ENCODE measurements around the gene RIMBP2.

RIMBP2 gene

GRCh38 chr12:130525384-130526172 is 190.5 kb downstream of the RIMBP2 start:
- DNase-seq = no peak

DNA sequence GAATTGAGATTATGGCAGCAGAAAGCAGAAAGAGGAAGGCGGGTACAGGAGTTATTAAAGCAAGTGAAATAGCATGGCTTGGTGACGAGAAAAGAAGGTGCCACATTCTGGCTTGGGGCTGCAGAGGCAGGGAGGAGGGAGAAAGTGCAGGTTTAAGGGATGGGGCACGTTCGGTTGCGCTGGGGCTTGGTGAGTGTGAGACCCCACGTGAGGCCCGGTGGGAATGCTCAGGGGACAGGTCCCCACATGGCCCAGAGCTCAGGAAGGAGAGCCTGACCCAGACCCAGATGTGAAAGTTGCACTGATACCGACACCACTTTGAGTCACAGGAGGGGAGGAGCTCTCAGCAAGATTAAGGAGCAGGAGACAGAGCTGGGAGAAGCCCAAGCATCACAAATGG is 191.3 kb downstream of the RIMBP2 start:
- DNase-seq = no peak

DNA sequence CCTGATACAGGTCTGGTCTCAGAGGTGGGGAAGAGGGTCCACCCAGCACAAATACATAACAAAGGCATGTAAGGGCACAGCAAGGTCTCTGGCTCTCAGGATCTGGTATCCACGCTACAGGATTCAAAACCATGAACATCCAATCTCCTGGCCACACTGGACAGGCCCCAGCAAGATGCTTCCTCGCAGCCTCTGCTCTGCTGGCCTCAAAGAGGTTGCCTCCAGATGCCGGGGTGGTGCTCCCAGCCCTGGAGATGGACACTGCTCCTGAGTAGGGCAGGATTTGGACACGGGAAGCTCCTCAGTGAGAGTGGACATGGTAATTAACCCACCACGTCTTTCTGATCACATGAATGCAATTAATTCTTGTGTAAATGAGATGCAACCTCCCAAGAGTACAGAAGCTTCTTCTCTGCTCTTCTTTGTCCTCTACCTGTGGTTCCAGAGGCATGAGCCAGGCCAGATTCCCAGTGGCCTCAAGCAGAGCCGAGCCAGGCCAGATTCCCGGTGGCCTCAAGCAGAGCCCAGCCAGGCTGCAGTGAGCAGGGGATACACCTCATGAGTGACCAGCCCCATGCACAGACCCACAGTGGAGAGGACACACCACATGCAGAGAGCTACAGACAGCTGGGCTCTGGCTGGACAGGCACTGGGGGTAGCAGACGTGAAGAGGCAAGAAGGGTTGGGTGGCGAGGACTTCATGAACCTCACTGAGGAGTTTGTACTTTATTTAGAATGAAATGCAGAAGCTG is 192.1 kb downstream of the RIMBP2 start:
- no peak for DNase-seq

DNA sequence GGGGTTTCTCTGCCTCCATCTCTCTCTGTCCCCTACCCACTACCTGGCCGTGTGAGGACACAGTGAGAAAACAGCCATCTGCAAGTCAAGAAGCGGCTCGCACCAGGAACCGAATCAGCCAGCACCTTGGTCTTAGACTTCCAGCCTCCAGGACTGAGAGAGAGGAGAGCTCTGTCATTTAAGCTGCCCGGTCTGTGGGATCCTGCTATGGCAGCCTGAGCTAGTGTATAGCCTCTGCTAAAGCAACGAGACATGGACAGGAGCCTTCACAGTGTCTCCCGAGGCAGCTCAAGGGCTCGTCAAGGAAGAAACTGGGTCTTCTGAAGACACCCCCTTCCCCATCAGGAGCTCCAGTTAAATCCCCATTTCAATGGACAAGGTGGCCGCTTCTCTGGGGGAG is 192.9 kb downstream of the RIMBP2 start:
- no peak for DNase-seq

DNA sequence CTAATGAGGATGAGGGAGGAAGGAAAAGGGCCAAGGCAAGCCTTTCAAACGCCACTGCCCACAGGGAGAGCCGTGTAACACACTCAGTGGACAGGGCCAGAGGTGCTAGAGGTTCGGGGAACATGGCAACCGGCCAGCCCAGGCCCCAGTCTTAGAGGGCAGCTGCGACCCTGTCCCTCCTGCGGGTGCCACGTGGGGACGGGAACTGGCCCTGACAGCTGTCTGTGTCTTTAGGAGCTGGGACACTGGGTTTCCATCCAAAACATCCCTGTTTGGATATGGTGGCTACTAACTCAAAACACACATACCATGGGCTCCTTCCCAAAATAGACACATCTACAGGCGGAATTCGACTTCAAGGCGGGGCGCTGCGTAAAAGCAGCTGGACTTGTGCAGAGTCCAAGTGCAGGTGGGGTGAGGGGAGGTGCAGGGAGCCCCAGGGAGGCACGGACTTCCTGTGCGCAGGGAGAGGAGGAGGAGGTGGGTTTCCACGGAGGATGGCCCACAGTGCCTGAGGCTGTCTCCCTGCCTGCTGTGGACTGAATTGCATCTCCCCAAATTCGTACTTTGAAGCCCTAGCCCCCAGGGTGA is 193.8 kb downstream of the RIMBP2 start:
- no peak for DNase-seq

DNA sequence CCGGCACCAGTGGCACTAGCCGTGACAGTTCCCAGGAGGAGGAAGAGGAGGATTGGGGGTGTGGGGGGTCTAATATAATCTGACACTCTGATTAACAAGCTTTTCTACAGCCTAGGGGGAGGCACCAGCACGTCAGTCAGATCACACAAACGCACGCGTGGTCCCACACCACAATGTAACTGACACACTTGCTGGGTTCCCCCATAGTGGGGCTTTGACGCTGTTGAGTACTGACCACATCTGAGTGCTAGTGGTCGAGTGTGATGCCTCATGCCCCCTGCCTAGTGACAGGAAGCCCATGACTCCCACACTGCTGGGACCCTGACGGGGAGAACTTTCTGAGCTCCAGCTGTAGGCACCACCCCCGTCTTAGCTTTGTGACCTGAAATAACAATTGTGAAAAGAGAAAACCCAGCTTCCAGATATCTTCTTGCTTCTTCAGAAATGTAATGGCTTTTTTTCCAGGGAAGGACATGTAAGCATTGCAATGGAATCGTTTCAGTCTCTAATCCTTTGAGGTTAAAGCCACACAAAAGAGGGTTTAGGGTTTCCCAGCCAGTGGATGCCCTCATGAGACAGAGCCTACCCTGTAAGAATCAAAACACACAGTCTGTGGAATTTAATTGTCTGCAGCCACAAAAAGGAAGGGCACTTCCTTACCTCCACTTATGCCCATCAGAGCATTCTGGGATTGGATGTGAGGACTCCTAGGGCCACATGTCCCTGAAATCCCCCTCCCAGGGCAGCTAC is 194.5 kb downstream of the RIMBP2 start:
- DNase-seq = no peak

DNA sequence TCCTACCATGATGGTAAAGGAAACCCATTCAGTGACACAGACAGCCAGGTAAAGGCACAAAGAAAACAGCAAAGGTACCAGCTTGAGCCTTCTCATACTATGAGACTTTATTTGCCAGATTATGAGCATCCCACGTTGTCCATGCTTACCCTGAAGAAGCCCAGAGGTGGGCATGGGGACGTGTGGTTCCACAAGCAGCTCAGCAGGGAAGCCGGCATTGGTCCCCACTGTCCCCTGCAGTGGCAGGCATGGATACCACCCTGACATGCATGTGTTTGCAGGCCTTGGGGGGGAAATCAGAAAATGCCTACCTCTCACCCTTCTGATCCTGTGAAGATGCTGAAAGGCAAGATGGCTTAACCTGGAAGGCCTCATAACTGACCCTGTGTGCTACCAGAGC is 195.3 kb downstream of the RIMBP2 start:
- no peak for DNase-seq

GRCh38 chr12:130517588-130517987 is 198.5 kb downstream of the RIMBP2 start:
- DNase-seq = no peak

GRCh38 chr12:130514149-130514551 is 201.9 kb downstream of the RIMBP2 start:
- DNase-seq = no peak

GRCh38 chr12:130513556-130513955 is 202.5 kb downstream of the RIMBP2 start:
- no peak for DNase-seq

DNA sequence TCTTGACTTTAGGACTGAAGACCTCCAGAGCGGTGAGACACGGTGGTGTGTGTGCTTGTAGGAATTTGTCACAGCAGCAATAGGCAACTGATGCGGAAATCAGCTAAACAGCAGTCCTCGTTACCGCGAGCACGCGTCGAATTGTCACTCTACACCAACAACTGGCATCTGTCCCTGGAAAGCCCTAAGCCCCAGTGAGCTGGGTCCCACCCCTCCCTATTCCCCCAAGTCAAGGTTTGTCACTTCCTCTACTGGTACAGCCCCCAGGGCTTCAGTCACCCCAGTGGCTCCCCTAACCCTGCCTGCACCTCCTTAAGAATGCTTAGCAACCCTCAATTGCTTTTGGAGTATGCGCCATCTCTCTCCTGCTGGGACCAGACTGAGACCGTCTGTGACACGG is 204.8 kb downstream of the RIMBP2 start:
- DNase-seq = no peak

- DNase-seq = no peak
Observed at GRCh38 chr12:130509454-130509853, 206.6 kb downstream of the RIMBP2 start.

- no peak for DNase-seq
Observed at GRCh38 chr12:130508847-130509246, 207.3 kb downstream of the RIMBP2 start.

- DNase-seq = no peak
Observed at GRCh38 chr12:130508318-130508717, 207.8 kb downstream of the RIMBP2 start.

- DNase-seq = no peak
Observed at GRCh38 chr12:130506844-130507243, 209.3 kb downstream of the RIMBP2 start.

DNA sequence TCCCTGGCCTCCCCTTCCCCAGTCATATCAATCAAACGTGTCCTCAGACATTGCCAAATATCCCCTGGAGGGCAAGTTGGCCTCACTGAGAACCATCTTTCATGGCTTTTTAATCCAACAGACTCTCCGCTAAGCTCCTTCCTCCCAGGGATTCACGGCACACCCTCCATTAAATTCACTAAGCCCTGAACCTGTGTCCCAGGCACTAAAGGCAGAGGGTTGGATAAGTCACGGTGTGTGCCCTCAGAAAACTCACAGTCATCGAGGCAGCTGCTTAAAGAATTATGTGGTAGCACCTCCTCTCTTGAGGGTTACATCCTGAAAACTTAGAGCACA is 211.3 kb downstream of the RIMBP2 start:
- no peak for DNase-seq

- no peak for DNase-seq
Observed at GRCh38 chr12:130504110-130504839, 211.8 kb downstream of the RIMBP2 start.

DNA sequence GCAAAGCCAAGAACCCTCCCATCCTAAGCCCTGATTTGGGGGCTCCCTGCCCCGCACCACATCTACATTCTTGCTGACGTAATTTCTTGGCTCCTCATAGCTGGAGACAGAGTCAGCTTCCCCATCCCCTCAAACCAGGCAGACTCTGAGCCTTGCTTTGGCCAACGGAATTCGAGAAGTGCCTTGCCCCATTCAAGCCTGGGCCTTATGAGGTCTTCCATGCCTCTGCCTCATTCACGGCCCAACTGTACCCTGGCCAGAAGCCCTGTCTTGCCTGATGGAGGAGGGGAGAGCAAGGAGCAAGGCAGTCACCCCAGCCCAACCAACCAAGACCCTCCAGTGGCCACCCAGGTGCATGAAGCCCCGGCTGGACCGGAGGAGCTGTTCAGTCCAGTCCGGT is 214.3 kb downstream of the RIMBP2 start:
- DNase-seq = no peak

GRCh38 chr12:130500835-130501330 is 215.2 kb downstream of the RIMBP2 start:
- DNase-seq = no peak

- no peak for DNase-seq
Observed at GRCh38 chr12:130499474-130499873, 216.6 kb downstream of the RIMBP2 start.

- no peak for DNase-seq
Observed at GRCh38 chr12:130498589-130499385, 217.3 kb downstream of the RIMBP2 start.

DNA sequence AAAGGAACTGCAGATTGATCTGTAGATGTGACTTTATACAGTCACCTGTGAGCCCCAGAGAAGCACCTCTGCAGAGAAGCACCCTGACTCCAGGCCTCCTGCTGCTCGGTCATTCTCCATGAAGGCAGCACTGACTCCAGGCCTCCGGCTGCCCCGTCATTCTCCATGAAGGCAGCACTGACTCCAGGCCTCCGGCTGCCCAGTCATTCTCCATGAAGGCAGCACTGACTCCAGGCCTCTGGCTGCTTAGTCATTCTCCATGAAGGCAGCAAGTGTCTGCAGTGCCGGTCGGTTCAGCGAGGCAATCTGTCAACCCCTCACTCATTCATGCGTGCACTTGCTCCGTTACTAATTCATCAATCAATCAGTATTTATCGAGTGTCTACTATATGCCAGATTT is 218.1 kb downstream of the RIMBP2 start:
- DNase-seq = no peak

Data from activated CD4-positive, alpha-beta T cell treated with anti-CD3 and anti-CD28 coated beads, Interleukin-10, Interleukin-2, amounts not matched to agents 100 ng/mL and 50 ng/mL, durations not matched to agents 16 hours and 8 hours (primary cell).